Keratinocyte (primary cell): ENCODE measurements around the gene NAA35. TPM values are rescaled to one million over a fixed set of nuclear protein-coding genes. Genes with fewer than 3 reads are reported as not detected.

ENCODE experiments used
- DNase-seq: peaks from one replicate; pipeline ENCODE4 v3.0.0-alpha.2; 2011; ENCODE audit warnings: low read depth, missing footprints, low spot score
- FAIRE-seq: peaks from 2 replicates; lab custom pipeline; 2011; peaks lifted over from hg19 to GRCh38; lab: Jason Lieb, UNC
- H2AFZ ChIP-seq: 2 replicates; pipeline ENCODE4 v1.6.0; 2012; ENCODE audit warnings: low read length, control low read depth, inconsistent platforms; ENCODE audit not compliant: control insufficient read depth
- H3K27ac ChIP-seq: 2 replicates; pipeline ENCODE4 v1.5.1; 2011; ENCODE audit warnings: low read length; ENCODE audit not compliant: control insufficient read depth, insufficient read depth
- H3K27me3 ChIP-seq: 3 replicates; pipeline ENCODE4 v1.6.0; 2011; ENCODE audit warnings: low read length; ENCODE audit not compliant: control insufficient read depth, insufficient read depth; ENCODE audit errors: extremely low read depth
- H3K36me3 ChIP-seq, 2 experiments: 2 replicates in 1 of 2; 3 replicates in 1 of 2; pipeline ENCODE4 v1.5.1; 2011; ENCODE audit warnings: low read length in 2 of 2, mild to moderate bottlenecking in 1 of 2; ENCODE audit not compliant: control insufficient read depth in 2 of 2, insufficient read depth in 2 of 2; ENCODE audit errors: extremely low read depth in 1 of 2
- H3K4me1 ChIP-seq: 3 replicates; pipeline ENCODE4 v1.5.1; 2011; ENCODE audit warnings: low read length; ENCODE audit not compliant: control insufficient read depth, insufficient read depth; ENCODE audit errors: extremely low read depth
- H3K4me2 ChIP-seq: 3 replicates; pipeline ENCODE4 v1.6.0; 2011; ENCODE audit warnings: low read depth, low read length; ENCODE audit not compliant: control insufficient read depth, insufficient read depth; ENCODE audit errors: extremely low read depth
- H3K4me3 ChIP-seq, 3 experiments: fragments of 200-600 bp in 1 of 3; sonication (generic) in 1 of 3; 2 replicates in 2 of 3; 3 replicates in 1 of 3; pipeline ENCODE4 v1.5.1; 2011 to 2016; ENCODE audit warnings: low read length in 3 of 3, mild to moderate bottlenecking in 3 of 3, control low read depth in 2 of 3, inconsistent platforms in 1 of 3, low read depth in 1 of 3, mixed read lengths in 1 of 3, mixed run types in 1 of 3, moderate library complexity in 1 of 3; ENCODE audit not compliant: control insufficient read depth in 2 of 3, insufficient read depth in 2 of 3; ENCODE audit errors: extremely low read depth in 1 of 3
- H3K79me2 ChIP-seq: 2 replicates; pipeline ENCODE4 v1.6.0; 2012; ENCODE audit warnings: low read length; ENCODE audit not compliant: control insufficient read depth, insufficient read depth
- H3K9ac ChIP-seq: 3 replicates; pipeline ENCODE4 v1.6.0; 2011; ENCODE audit warnings: low read length; ENCODE audit not compliant: control insufficient read depth, insufficient read depth; ENCODE audit errors: extremely low read depth
- H3K9me1 ChIP-seq: 3 replicates; pipeline ENCODE4 v1.6.0; 2011; ENCODE audit warnings: low read length; ENCODE audit not compliant: control insufficient read depth, insufficient read depth; ENCODE audit errors: extremely low read depth
- H3K9me3 ChIP-seq: 2 replicates; pipeline ENCODE4 v1.5.1; 2012; ENCODE audit warnings: low read depth, low read length; ENCODE audit not compliant: control insufficient read depth
- H4K20me1 ChIP-seq: 3 replicates; pipeline ENCODE4 v1.6.0; 2011; ENCODE audit warnings: low read length; ENCODE audit not compliant: control insufficient read depth, insufficient read depth; ENCODE audit errors: extremely low read depth
- EZH2 ChIP-seq: IDR thresholded peaks from one replicate; pipeline ENCODE4 v1.6.1; 2012; ENCODE audit warnings: inconsistent platforms, mild to moderate bottlenecking, low read length, moderate library complexity
- dilution Hi-C: fragments of 300-500 bp; cut with MboI; formaldehyde crosslinking; loops from one replicate; pipeline ENCODE4 v1.7.0; 2020; ENCODE audit warnings: low sequenced_read_pairs; ENCODE audit not compliant: extremely low pct_ligation_motif_present
- polyA plus RNA-seq, 5 experiments: library from polyadenylated mRNA; depleted of rRNA in 3 of 5; stranded (reverse) in 3 of 5; stranded (forward) in 1 of 5; unstranded in 1 of 5; fragments of >200 nt; gene quantifications; 1 replicate in 1 of 5; 2 replicates in 3 of 5; 3 replicates in 1 of 5; pipeline versions ENCODE4 v1.2.1 to v1.2.3, GENCODE V29; 2011 to 2012; ENCODE audit warnings: missing spikeins in 2 of 5, low read depth in 1 of 5, low replicate concordance in 1 of 5
- TF ChIP-seq, protein P1 (sequence below), 3 experiments: IDR thresholded peaks in 1 of 3; conservative IDR thresholded peaks in 1 of 3; optimal IDR thresholded peaks in 1 of 3; 2 replicates in 2 of 3; 3 replicates in 1 of 3; pipeline versions ENCODE3 to v1.5.1; 2011; ENCODE audit warnings: low read length in 3 of 3, mild to moderate bottlenecking in 3 of 3, moderate library complexity in 2 of 3, control low read depth in 1 of 3, inconsistent platforms in 1 of 3; ENCODE audit not compliant: insufficient read depth in 2 of 3; ENCODE audit errors: extremely low read depth in 1 of 3

NAA35 gene
- polyA plus RNA-seq, 1 donor (not counting 4 experiments of a cell fraction or from before 2014, with no cell fraction given), result 33.8 TPM

DNA sequence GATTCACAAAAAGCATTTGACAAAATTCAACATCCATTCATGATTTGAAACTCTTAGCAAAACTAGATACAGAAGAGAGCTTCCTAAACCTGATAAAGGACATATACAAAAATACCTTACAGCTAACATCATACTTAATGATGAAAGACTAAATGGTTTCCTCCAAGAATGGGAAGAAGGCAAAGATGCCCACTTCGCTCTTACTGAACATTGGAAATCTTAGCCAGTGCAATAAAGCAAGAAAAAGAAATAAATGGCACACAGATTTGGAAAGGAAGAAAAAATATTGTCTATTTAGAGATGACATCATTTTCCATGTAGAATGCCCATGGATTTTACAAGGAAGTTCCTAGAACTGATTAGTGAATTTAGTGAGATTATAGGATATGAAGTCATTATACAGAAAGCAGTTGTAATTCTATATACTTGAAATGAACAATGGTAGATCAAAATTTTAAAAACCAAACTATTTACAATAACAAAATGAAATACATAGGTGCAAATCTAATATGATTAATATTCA is 64.4 kb downstream of the NAA35 start:
- no peak for FAIRE-seq

DNA sequence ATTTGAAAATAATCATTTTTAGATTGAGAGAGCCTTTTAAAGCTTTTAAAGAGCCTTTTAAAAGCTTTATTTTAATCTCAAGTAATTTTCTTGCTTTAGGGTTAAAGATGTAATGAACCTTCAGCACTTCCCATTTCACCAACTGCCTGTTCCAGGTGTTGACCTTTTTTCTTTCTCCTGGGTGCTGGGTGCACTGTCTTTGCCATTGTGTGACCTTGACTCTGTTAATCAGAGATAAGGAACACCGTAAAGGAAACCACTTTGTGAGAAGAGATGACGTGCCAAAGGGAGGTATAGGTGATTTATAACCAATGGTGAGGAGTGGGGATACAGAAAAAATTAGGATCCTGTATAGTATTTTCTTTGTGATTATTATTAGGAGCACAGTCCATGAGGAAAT is 68.2 kb downstream of the NAA35 start:
- FAIRE-seq (no peak), DNase-seq (no peak)
- TF ChIP-seq, protein P1, sequence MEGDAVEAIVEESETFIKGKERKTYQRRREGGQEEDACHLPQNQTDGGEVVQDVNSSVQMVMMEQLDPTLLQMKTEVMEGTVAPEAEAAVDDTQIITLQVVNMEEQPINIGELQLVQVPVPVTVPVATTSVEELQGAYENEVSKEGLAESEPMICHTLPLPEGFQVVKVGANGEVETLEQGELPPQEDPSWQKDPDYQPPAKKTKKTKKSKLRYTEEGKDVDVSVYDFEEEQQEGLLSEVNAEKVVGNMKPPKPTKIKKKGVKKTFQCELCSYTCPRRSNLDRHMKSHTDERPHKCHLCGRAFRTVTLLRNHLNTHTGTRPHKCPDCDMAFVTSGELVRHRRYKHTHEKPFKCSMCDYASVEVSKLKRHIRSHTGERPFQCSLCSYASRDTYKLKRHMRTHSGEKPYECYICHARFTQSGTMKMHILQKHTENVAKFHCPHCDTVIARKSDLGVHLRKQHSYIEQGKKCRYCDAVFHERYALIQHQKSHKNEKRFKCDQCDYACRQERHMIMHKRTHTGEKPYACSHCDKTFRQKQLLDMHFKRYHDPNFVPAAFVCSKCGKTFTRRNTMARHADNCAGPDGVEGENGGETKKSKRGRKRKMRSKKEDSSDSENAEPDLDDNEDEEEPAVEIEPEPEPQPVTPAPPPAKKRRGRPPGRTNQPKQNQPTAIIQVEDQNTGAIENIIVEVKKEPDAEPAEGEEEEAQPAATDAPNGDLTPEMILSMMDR (optimal IDR thresholded peaks at IDR 0.05 in 1 of 3, IDR thresholded peaks at IDR 0.05 in 1 of 3, conservative IDR thresholded peaks at IDR 0.05 in 1 of 3; ENCODE audit: extremely low read depth in 1 of 3, insufficient read depth in 2 of 3, low read length in 3 of 3), result no peak
- no peak for TF ChIP-seq EZH2
- no peaks in the 10 kb centered on the region for H3K79me2 ChIP-seq
- H3K36me3 ChIP-seq, result peaks cover 2 to 14% of the 10 kb centered on the region in 2 experiments
- H3K4me2 ChIP-seq, result no peak overlapping the region
- dilution Hi-C loops, result no loop called here
- H3K9me3 ChIP-seq, result no peaks in the 10 kb centered on the region
- no peaks in the 10 kb centered on the region for H3K27me3 ChIP-seq
- no peak overlapping the region for H3K4me3 ChIP-seq
- no peaks in the 10 kb centered on the region for H4K20me1 ChIP-seq
- no peak overlapping the region for H3K9ac ChIP-seq
- H3K4me1 ChIP-seq, result no peaks in the 10 kb centered on the region
- no peaks in the 10 kb centered on the region for H3K9me1 ChIP-seq
- no peak overlapping the region for H3K27ac ChIP-seq
- H2AFZ ChIP-seq, result no peak overlapping the region

More for the DNA sequence above, 64.4 kb downstream of the NAA35 start:
- Histone ChIP-seq H3K4me1 (no peaks in the 10 kb centered on the region), H3K9me3 (no peaks in the 10 kb centered on the region), H3K9ac (no peak overlapping the region), H3K79me2 (no peaks in the 10 kb centered on the region), H2AFZ (no peak overlapping the region), H3K36me3 (peaks cover 0 to 11% of the 10 kb centered on the region in 2 experiments), H3K4me3 (no peak overlapping the region), H3K27ac (no peak overlapping the region), H3K4me2 (no peak overlapping the region), H3K9me1 (no peaks in the 10 kb centered on the region), H3K27me3 (no peaks in the 10 kb centered on the region), H4K20me1 (no peaks in the 10 kb centered on the region)
- dilution Hi-C loops, result no loop called here
- no peak for DNase-seq
- TF ChIP-seq EZH2, result no peak
- TF ChIP-seq, protein P1 (optimal IDR thresholded peaks at IDR 0.05 in 1 of 3, IDR thresholded peaks at IDR 0.05 in 1 of 3, conservative IDR thresholded peaks at IDR 0.05 in 1 of 3; ENCODE audit: extremely low read depth in 1 of 3, insufficient read depth in 2 of 3, low read length in 3 of 3), result no peak
